ENCODE results near the gene FNTB. TPM values are rescaled to one million over a fixed set of nuclear protein-coding genes. Genes with fewer than 3 reads are reported as not detected.
A peak's percentile ranks its signal among the peaks of the same experiment; 100 is the strongest.

FNTB gene
- polyA plus RNA-seq, 3 donors = 12.3 to 14.2 (median 14.1) TPM

GRCh38 chr14:65079201-65079600, 92.5 kb downstream of the FNTB start:
- peak overlapping the region in 1 of 2 donors; percentile 30 for H3K4me3 Mint-ChIP-seq
- peaks cover 56 to 80% of the 10 kb centered on the region in 2 donors for H3K4me1 ChIP-seq (ENCODE audit: control insufficient read depth in 1 of 2, insufficient read depth in 2 of 2, low read length in 2 of 2)
- H3K9ac ChIP-seq (ENCODE audit: insufficient read depth, low read length, poor library complexity, severe bottlenecking) = peak overlapping the region; percentile 6
- intact Hi-C loops (cut with micrococcal nuclease) = no loop called here
- H3K27ac Mint-ChIP-seq = peak overlapping the region; percentile 79 to 95 (median 93)
- peak overlapping the region; percentile 64 to 79 for H3K27ac ChIP-seq (ENCODE audit: low read depth in 1 of 2, low read length in 2 of 2)
- WGBS (ENCODE audit: insufficient coverage) = 44% methylated on average over 5 of the region's 6 CpGs
- peaks cover 54 to 59% of the 10 kb centered on the region in 2 donors for H3K36me3 ChIP-seq (replicated peaks in 1 of 2; ENCODE audit: control insufficient read depth in 1 of 2, insufficient read depth in 2 of 2, low read length in 2 of 2)
- H3K9me3 ChIP-seq (replicated peaks in 1 of 2; ENCODE audit: control insufficient read depth in 1 of 2, insufficient read depth in 1 of 2, low read length in 2 of 2) = no peaks in the 10 kb centered on the region
- no peaks in the 10 kb centered on the region for H3K9me3 Mint-ChIP-seq
- peak overlapping the region; percentile 45 for H3K4me2 ChIP-seq (replicated peaks; ENCODE audit: extremely low read depth, low read length, poor library complexity, severe bottlenecking)
- H3K79me2 ChIP-seq (ENCODE audit: insufficient read depth, low read length) = peaks cover 88% of the 10 kb centered on the region
- peak overlapping the region in 1 of 3 experiments; percentile 27 for H3K4me3 ChIP-seq (replicated peaks in 1 of 3; ENCODE audit: low read depth in 2 of 3, low read length in 3 of 3)
- H3K4me1 Mint-ChIP-seq = peaks cover 74% of the 10 kb centered on the region
- peak; percentile 37 to 55 (median 41) for DNase-seq
- H4K20me1 ChIP-seq (ENCODE audit: insufficient read depth, low read length) = peaks cover 64% of the 10 kb centered on the region
- no peaks in the 10 kb centered on the region for H3K27me3 Mint-ChIP-seq (ENCODE audit: low read depth in 3 of 3)
- no peak overlapping the region for H2AFZ ChIP-seq (ENCODE audit: insufficient read depth, low read depth, low read length, poor library complexity, severe bottlenecking)
- no peaks in the 10 kb centered on the region for H3K27me3 ChIP-seq (ENCODE audit: control insufficient read depth in 2 of 2, insufficient read depth in 2 of 2, low read length in 2 of 2)
- TF ChIP-seq CTCF (IDR thresholded peaks at IDR 0.05) = no peak
- peaks cover 67 to 69% of the 10 kb centered on the region in 2 donors for H3K36me3 Mint-ChIP-seq

- Histone ChIP-seq H3K9me3 (replicated peaks in 1 of 2; ENCODE audit: control insufficient read depth in 1 of 2, insufficient read depth in 1 of 2, low read length in 2 of 2) (no peaks in the 10 kb centered on the region), H3K36me3 (replicated peaks in 1 of 2; ENCODE audit: control insufficient read depth in 1 of 2, insufficient read depth in 2 of 2, low read length in 2 of 2) (peaks cover 60 to 64% of the 10 kb centered on the region in 2 donors), H2AFZ (ENCODE audit: insufficient read depth, low read depth, low read length, poor library complexity, severe bottlenecking) (no peak overlapping the region), H3K27me3 (ENCODE audit: control insufficient read depth in 2 of 2, insufficient read depth in 2 of 2, low read length in 2 of 2) (no peaks in the 10 kb centered on the region), H3K9ac (ENCODE audit: insufficient read depth, low read length, poor library complexity, severe bottlenecking) (no peak overlapping the region), H3K4me3 (replicated peaks in 1 of 3; ENCODE audit: low read depth in 2 of 3, low read length in 3 of 3) (peak overlapping the region in 1 of 3 experiments; percentile 27), H3K27ac (ENCODE audit: low read depth in 1 of 2, low read length in 2 of 2) (peak overlapping the region; percentile 23 to 79), H3K79me2 (ENCODE audit: insufficient read depth, low read length) (peaks cover 91% of the 10 kb centered on the region), H3K4me1 (ENCODE audit: control insufficient read depth in 1 of 2, insufficient read depth in 2 of 2, low read length in 2 of 2) (peaks cover 50 to 74% of the 10 kb centered on the region in 2 donors), H3K4me2 (replicated peaks; ENCODE audit: extremely low read depth, low read length, poor library complexity, severe bottlenecking) (peak overlapping the region; percentile 45), H4K20me1 (ENCODE audit: insufficient read depth, low read length) (peaks cover 64% of the 10 kb centered on the region)
- peaks cover 70 to 72% of the 10 kb centered on the region in 2 donors for H3K36me3 Mint-ChIP-seq
- H3K27ac Mint-ChIP-seq = peak overlapping the region; percentile 81 to 95 (median 93)
- DNase-seq = peak in 2 of 3 donors; percentile 14 to 50
- intact Hi-C loops (cut with micrococcal nuclease) = no loop called here
- 96% methylated on average over 4 of the region's 5 CpGs for WGBS (ENCODE audit: insufficient coverage)
- H3K4me3 Mint-ChIP-seq = no peak overlapping the region
- H3K9me3 Mint-ChIP-seq = no peaks in the 10 kb centered on the region
- TF ChIP-seq CTCF (IDR thresholded peaks at IDR 0.05) = no peak
- H3K4me1 Mint-ChIP-seq = peaks cover 71% of the 10 kb centered on the region
- H3K27me3 Mint-ChIP-seq (ENCODE audit: low read depth in 3 of 3) = no peaks in the 10 kb centered on the region
Observed at GRCh38 chr14:65079768-65080167, 93.1 kb downstream of the FNTB start.

Measured in CD14-positive monocyte (primary cell).